Measurements from ENCODE around the gene HERPUD1.

Gene HERPUD1

DNA sequence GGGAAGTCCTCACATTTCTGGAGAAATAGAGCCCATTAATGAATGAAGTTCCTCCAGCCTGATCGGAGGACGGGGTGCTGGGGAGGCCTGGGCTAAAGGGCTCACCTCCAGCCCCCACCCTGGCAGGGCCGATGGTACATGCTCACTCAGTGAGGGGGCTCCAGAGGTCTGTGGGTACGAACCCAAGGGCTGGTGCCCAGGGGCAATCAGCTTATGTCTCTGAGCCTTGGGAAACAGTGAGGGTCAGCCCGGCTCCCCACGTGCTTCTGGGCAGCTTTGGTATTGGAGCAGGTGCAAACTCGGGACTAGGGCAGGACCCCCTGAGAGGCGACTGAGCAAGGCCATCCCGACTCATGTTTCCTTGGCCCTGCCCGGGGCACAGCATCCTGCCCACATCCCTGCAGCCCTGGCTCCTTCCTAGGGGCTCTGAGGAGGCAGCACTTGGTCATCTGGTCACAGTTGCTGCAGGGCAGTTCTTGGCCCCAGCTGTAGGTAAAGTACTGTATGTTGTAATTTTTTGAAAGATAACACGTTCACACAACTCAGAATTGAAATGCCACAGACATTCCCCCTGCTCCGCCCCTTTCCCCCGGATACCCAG is 28.8 kb downstream of the HERPUD1 start:
- H2AK5ac ChIP-seq (ENCODE audit: low read depth, low read length) = peak overlapping the region; percentile 63
- H3K4me2 ChIP-seq (ENCODE audit: insufficient read depth, low read length, poor library complexity, severe bottlenecking) = no peak overlapping the region
- H2BK120ac ChIP-seq (ENCODE audit: low read depth, low read length) = no peak overlapping the region
- no peak overlapping the region for H3K4ac ChIP-seq (ENCODE audit: low read length)
- peak overlapping the region; percentile 70 for H2BK12ac ChIP-seq (ENCODE audit: low read length)
- H3K79me1 ChIP-seq (ENCODE audit: low read depth, low read length) = peaks cover 3% of the 10 kb centered on the region
- H2BK15ac ChIP-seq (ENCODE audit: low read length) = peak overlapping the region; percentile 37
- H3K27me3 ChIP-seq (ENCODE audit: control insufficient read depth in 3 of 3, insufficient read depth in 3 of 3, low read depth in 1 of 3, low read length in 3 of 3) = no peaks in the 10 kb centered on the region
- H3K23ac ChIP-seq (ENCODE audit: low read depth, low read length, poor library complexity) = no peak overlapping the region
- no peak overlapping the region for H3K9ac ChIP-seq (ENCODE audit: low read depth, low read length, poor library complexity)
- H3K4me3 ChIP-seq (ENCODE audit: low read length in 2 of 2) = no peak overlapping the region
- H4K91ac ChIP-seq (ENCODE audit: low read depth, low read length, poor library complexity) = no peak overlapping the region
- H3K18ac ChIP-seq (ENCODE audit: low read length) = peak overlapping the region; percentile 48
- H2AFZ ChIP-seq (ENCODE audit: low read length) = no peak overlapping the region
- no CpG with 5 or more reads among the region's 13 CpGs for WGBS, 2 donors (ENCODE audit: extremely low coverage in 2 of 2, insufficient read length in 2 of 2, insufficient replicate concordance in 1 of 2)
- H3K4me1 ChIP-seq (ENCODE audit: control insufficient read depth in 2 of 2, insufficient read depth in 1 of 2, low read depth in 1 of 2, low read length in 2 of 2) = peaks cover 0 to 3% of the 10 kb centered on the region in 2 donors
- no peak overlapping the region for H4K8ac ChIP-seq (ENCODE audit: low read depth, low read length)
- peak overlapping the region; percentile 21 for H3K14ac ChIP-seq (ENCODE audit: low read length)
- H3K9me3 ChIP-seq (replicated peaks in 1 of 2; ENCODE audit: control insufficient read depth in 2 of 2, insufficient read depth in 1 of 2, low read depth in 1 of 2, low read length in 2 of 2) = no peaks in the 10 kb centered on the region
- no peaks in the 10 kb centered on the region for H3K36me3 ChIP-seq (replicated peaks in 1 of 2; ENCODE audit: control insufficient read depth in 2 of 2, insufficient read depth in 2 of 2, low read length in 2 of 2)
- H3K27ac ChIP-seq (replicated peaks; ENCODE audit: low read length) = no peak overlapping the region
- H2BK5ac ChIP-seq (ENCODE audit: low read length) = no peak overlapping the region
- DNase-seq (ENCODE audit: low spot score) = no peak

DNA sequence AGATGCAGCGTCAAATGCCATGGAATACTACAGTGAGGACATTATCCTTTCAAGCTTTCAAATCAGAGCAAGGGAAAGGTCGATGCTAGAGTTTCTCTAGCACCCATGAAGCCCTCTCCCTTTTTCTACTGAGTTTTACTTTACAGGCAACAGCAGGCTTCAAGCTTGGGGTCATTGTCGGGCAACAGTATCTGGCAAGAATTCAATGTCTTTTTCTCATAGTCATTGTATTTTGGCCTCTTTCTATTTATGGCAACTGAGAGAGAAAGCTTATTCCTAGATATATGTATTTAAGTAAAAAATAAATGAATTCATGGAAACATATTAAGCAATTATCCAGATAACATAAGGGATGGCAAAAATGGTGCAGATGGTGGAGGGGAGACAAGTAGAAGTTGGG is 29.4 kb downstream of the HERPUD1 start:
- Histone ChIP-seq H3K4ac (ENCODE audit: low read length) (no peak overlapping the region), H3K27ac (replicated peaks; ENCODE audit: low read length) (no peak overlapping the region), H3K18ac (ENCODE audit: low read length) (no peak overlapping the region), H3K9me3 (replicated peaks in 1 of 2; ENCODE audit: control insufficient read depth in 2 of 2, insufficient read depth in 1 of 2, low read depth in 1 of 2, low read length in 2 of 2) (no peaks in the 10 kb centered on the region), H3K4me3 (ENCODE audit: low read length in 2 of 2) (no peak overlapping the region), H2BK15ac (ENCODE audit: low read length) (no peak overlapping the region), H3K14ac (ENCODE audit: low read length) (no peak overlapping the region), H3K4me2 (ENCODE audit: insufficient read depth, low read length, poor library complexity, severe bottlenecking) (no peak overlapping the region), H4K91ac (ENCODE audit: low read depth, low read length, poor library complexity) (no peak overlapping the region), H3K36me3 (replicated peaks in 1 of 2; ENCODE audit: control insufficient read depth in 2 of 2, insufficient read depth in 2 of 2, low read length in 2 of 2) (no peaks in the 10 kb centered on the region), H3K27me3 (ENCODE audit: control insufficient read depth in 3 of 3, insufficient read depth in 3 of 3, low read depth in 1 of 3, low read length in 3 of 3) (no peaks in the 10 kb centered on the region), H3K4me1 (ENCODE audit: control insufficient read depth in 2 of 2, insufficient read depth in 1 of 2, low read depth in 1 of 2, low read length in 2 of 2) (peaks cover 0 to 3% of the 10 kb centered on the region in 2 donors), H3K23ac (ENCODE audit: low read depth, low read length, poor library complexity) (no peak overlapping the region), H2BK12ac (ENCODE audit: low read length) (no peak overlapping the region), H2BK120ac (ENCODE audit: low read depth, low read length) (no peak overlapping the region), H2AFZ (ENCODE audit: low read length) (no peak overlapping the region), H3K79me1 (ENCODE audit: low read depth, low read length) (peaks cover 3% of the 10 kb centered on the region), H2BK5ac (ENCODE audit: low read length) (no peak overlapping the region), H2AK5ac (ENCODE audit: low read depth, low read length) (no peak overlapping the region), H3K9ac (ENCODE audit: low read depth, low read length, poor library complexity) (no peak overlapping the region), H4K8ac (ENCODE audit: low read depth, low read length) (no peak overlapping the region)
- no CpG with 5 or more reads among the region's 3 CpGs for WGBS, 2 donors (ENCODE audit: extremely low coverage in 2 of 2, insufficient read length in 2 of 2, insufficient replicate concordance in 1 of 2)
- no peak for DNase-seq (ENCODE audit: low spot score)

DNA sequence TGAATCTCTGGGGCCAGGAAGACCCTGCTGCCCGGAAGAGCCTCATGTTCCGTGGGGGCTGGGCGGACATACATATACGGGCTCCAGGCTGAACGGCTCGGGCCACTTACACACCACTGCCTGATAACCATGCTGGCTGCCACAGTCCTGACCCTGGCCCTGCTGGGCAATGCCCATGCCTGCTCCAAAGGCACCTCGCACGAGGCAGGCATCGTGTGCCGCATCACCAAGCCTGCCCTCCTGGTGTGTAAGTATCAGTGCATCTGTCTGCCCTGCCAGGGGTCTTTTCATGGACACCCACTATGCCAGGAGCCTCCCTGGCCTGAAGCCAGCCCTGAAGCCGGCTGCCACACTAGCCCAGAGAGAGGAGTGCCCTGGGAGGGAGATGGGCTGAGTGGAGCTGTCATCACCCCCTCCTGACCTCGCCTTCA is 29.9 kb downstream of the HERPUD1 start, which contains the start of gene CETP:
TSS of gene CETP (plus strand) at position 100 of the 431 bp plus-strand sequence. CDS start at position 130, 30 bp downstream.
- WGBS, 2 donors (ENCODE audit: extremely low coverage in 2 of 2, insufficient read length in 2 of 2, insufficient replicate concordance in 1 of 2) = no CpG with 5 or more reads among the region's 12 CpGs

DNA sequence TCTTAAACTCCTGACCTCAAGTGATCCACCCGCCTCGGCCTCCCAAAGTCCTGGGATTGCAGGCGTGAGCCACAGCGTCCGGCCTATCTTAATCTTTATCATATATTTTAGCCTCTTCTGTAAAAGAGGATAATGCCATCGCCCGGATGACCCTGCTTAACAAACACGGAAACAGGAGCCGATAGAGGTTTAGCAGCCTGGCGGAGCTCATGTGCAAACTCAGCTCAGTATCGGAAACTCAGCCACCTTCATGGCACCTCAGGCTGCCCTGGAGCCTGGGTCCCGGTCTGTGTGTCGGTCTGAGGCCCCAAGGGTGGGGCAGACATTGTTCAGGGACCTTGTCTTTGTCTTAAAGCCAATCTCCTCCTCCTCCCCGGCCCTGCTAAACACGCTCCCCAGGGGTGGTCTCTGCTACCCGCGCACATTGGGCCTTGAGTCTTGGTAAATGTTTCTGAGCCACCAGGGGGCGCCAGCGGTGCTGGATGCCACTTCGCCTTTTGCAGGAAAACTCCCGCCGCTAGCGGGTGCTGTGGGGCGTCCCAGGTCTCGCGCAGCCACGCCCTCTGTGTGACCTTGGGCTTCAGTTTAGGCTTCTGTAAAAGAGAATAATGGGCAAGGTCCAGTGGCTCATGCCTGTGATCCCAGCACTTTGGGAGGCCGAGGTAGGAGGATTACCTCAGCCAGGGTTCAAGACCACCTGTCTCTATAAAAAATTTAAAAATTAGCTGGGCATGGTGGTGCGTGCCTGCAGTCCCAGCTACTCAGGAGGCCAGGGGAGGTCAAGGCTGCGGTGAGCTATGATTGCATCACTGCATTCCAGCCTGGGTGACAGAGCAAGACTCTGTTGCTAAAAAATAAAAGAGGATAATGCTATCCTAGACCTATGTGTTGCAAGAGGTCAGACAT is 32.6 kb downstream of the HERPUD1 start:
- Histone ChIP-seq H3K27ac (replicated peaks; ENCODE audit: low read length) (no peak overlapping the region), H2BK120ac (ENCODE audit: low read depth, low read length) (no peak overlapping the region), H2BK15ac (ENCODE audit: low read length) (no peak overlapping the region), H3K4me3 (ENCODE audit: low read length in 2 of 2) (no peak overlapping the region), H3K79me1 (ENCODE audit: low read depth, low read length) (peaks cover 3% of the 10 kb centered on the region), H3K9me3 (replicated peaks in 1 of 2; ENCODE audit: control insufficient read depth in 2 of 2, insufficient read depth in 1 of 2, low read depth in 1 of 2, low read length in 2 of 2) (no peaks in the 10 kb centered on the region), H3K9ac (ENCODE audit: low read depth, low read length, poor library complexity) (no peak overlapping the region), H3K23ac (ENCODE audit: low read depth, low read length, poor library complexity) (peak overlapping the region; percentile 6), H3K4me2 (ENCODE audit: insufficient read depth, low read length, poor library complexity, severe bottlenecking) (no peak overlapping the region), H2AK5ac (ENCODE audit: low read depth, low read length) (no peak overlapping the region), H4K91ac (ENCODE audit: low read depth, low read length, poor library complexity) (no peak overlapping the region), H3K4me1 (ENCODE audit: control insufficient read depth in 2 of 2, insufficient read depth in 1 of 2, low read depth in 1 of 2, low read length in 2 of 2) (peaks cover 0 to 2% of the 10 kb centered on the region in 2 donors), H3K36me3 (replicated peaks in 1 of 2; ENCODE audit: control insufficient read depth in 2 of 2, insufficient read depth in 2 of 2, low read length in 2 of 2) (no peaks in the 10 kb centered on the region), H2BK12ac (ENCODE audit: low read length) (no peak overlapping the region), H3K4ac (ENCODE audit: low read length) (no peak overlapping the region), H4K8ac (ENCODE audit: low read depth, low read length) (no peak overlapping the region), H3K14ac (ENCODE audit: low read length) (no peak overlapping the region), H3K27me3 (ENCODE audit: control insufficient read depth in 3 of 3, insufficient read depth in 3 of 3, low read depth in 1 of 3, low read length in 3 of 3) (peaks cover 0 to 4% (median 0%) of the 10 kb centered on the region in 3 experiments), H3K18ac (ENCODE audit: low read length) (peak overlapping the region; percentile 66), H2BK5ac (ENCODE audit: low read length) (no peak overlapping the region), H2AFZ (ENCODE audit: low read length) (peak overlapping the region; percentile 65)
- WGBS, 2 donors (ENCODE audit: extremely low coverage in 2 of 2, insufficient read length in 2 of 2, insufficient replicate concordance in 1 of 2) = no CpG with 5 or more reads among the region's 30 CpGs
- peak; percentile 85 for DNase-seq (ENCODE audit: low spot score)

More for the DNA sequence above, 29.9 kb downstream of the HERPUD1 start, which contains the start of gene CETP:
- Histone ChIP-seq H3K27ac (replicated peaks; ENCODE audit: low read length) (no peak within 1 kb of the TSS), H3K9ac (ENCODE audit: low read depth, low read length, poor library complexity) (no peak within 1 kb of the TSS), H3K4me2 (ENCODE audit: insufficient read depth, low read length, poor library complexity, severe bottlenecking) (no peak within 1 kb of the TSS), H3K4me3 (ENCODE audit: low read length in 2 of 2) (peak within 1 kb of the TSS in 1 of 2 donors; percentile 61), H2BK5ac (ENCODE audit: low read length) (no peak within 1 kb of the TSS), H2AK5ac (ENCODE audit: low read depth, low read length) (peak within 1 kb of the TSS; percentile 63), H3K14ac (ENCODE audit: low read length) (peak within 1 kb of the TSS; percentile 21), H4K8ac (ENCODE audit: low read depth, low read length) (no peak within 1 kb of the TSS), H2AFZ (ENCODE audit: low read length) (no peak within 1 kb of the TSS), H2BK12ac (ENCODE audit: low read length) (peak within 1 kb of the TSS; percentile 70), H2BK15ac (ENCODE audit: low read length) (peak within 1 kb of the TSS; percentile 38), H4K91ac (ENCODE audit: low read depth, low read length, poor library complexity) (no peak within 1 kb of the TSS), H3K4ac (ENCODE audit: low read length) (no peak within 1 kb of the TSS), H3K27me3 (ENCODE audit: control insufficient read depth in 3 of 3, insufficient read depth in 3 of 3, low read depth in 1 of 3, low read length in 3 of 3) (no peaks in the 10 kb centered on the region), H3K9me3 (replicated peaks in 1 of 2; ENCODE audit: control insufficient read depth in 2 of 2, insufficient read depth in 1 of 2, low read depth in 1 of 2, low read length in 2 of 2) (no peaks in the 10 kb centered on the region), H2BK120ac (ENCODE audit: low read depth, low read length) (no peak within 1 kb of the TSS), H3K36me3 (replicated peaks in 1 of 2; ENCODE audit: control insufficient read depth in 2 of 2, insufficient read depth in 2 of 2, low read length in 2 of 2) (no peaks in the 10 kb centered on the region), H3K23ac (ENCODE audit: low read depth, low read length, poor library complexity) (peak within 1 kb of the TSS; percentile 23), H3K4me1 (ENCODE audit: control insufficient read depth in 2 of 2, insufficient read depth in 1 of 2, low read depth in 1 of 2, low read length in 2 of 2) (peaks cover 0 to 3% of the 10 kb centered on the region in 2 donors), H3K18ac (ENCODE audit: low read length) (peak within 1 kb of the TSS; percentile 80), H3K79me1 (ENCODE audit: low read depth, low read length) (peaks cover 3% of the 10 kb centered on the region)
- no peak for DNase-seq (ENCODE audit: low spot score)
